ENCODE data around the gene FHIT.

GRCh38 chr3:60187343-60187742 is 1063.9 kb downstream of the FHIT start:
- TF ChIP-seq CTCF (IDR thresholded peaks at IDR 0.05): no peak
- no peak for TF ChIP-seq EZH2 (IDR thresholded peaks at IDR 0.05)
- no peak for TF ChIP-seq EZH2phosphoT487 (IDR thresholded peaks at IDR 0.05)

Data from neural progenitor cell (in vitro differentiated cells).